ENCODE measurements around the gene SLC9A3. TPM values are rescaled to one million over a fixed set of nuclear protein-coding genes. Genes with fewer than 3 reads are reported as not detected.
A peak's percentile ranks its signal among the peaks of the same experiment; 100 is the strongest.

Gene SLC9A3
- total RNA-seq, 1 donor from 2014 or later: 6.4 TPM

GRCh38 chr5:431001-431710, 93.1 kb downstream of the SLC9A3 start:
- Mint-ChIP-seq H3K9me3 (peaks cover 3% of the 10 kb centered on the region), H3K27me3 (no peaks in the 10 kb centered on the region), H3K36me3 (peaks cover 4% of the 10 kb centered on the region), H3K4me3 (no peak overlapping the region), H3K27ac (no peak overlapping the region), H3K4me1 (ENCODE audit: unreplicated experiment) (peaks cover 18% of the 10 kb centered on the region)
- no peak for DNase-seq (ENCODE audit: extremely low spot score, unreplicated experiment)
- TF ChIP-seq, protein P1, sequence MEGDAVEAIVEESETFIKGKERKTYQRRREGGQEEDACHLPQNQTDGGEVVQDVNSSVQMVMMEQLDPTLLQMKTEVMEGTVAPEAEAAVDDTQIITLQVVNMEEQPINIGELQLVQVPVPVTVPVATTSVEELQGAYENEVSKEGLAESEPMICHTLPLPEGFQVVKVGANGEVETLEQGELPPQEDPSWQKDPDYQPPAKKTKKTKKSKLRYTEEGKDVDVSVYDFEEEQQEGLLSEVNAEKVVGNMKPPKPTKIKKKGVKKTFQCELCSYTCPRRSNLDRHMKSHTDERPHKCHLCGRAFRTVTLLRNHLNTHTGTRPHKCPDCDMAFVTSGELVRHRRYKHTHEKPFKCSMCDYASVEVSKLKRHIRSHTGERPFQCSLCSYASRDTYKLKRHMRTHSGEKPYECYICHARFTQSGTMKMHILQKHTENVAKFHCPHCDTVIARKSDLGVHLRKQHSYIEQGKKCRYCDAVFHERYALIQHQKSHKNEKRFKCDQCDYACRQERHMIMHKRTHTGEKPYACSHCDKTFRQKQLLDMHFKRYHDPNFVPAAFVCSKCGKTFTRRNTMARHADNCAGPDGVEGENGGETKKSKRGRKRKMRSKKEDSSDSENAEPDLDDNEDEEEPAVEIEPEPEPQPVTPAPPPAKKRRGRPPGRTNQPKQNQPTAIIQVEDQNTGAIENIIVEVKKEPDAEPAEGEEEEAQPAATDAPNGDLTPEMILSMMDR (conservative IDR thresholded peaks at IDR 0.05): peak; percentile 85

DNA sequence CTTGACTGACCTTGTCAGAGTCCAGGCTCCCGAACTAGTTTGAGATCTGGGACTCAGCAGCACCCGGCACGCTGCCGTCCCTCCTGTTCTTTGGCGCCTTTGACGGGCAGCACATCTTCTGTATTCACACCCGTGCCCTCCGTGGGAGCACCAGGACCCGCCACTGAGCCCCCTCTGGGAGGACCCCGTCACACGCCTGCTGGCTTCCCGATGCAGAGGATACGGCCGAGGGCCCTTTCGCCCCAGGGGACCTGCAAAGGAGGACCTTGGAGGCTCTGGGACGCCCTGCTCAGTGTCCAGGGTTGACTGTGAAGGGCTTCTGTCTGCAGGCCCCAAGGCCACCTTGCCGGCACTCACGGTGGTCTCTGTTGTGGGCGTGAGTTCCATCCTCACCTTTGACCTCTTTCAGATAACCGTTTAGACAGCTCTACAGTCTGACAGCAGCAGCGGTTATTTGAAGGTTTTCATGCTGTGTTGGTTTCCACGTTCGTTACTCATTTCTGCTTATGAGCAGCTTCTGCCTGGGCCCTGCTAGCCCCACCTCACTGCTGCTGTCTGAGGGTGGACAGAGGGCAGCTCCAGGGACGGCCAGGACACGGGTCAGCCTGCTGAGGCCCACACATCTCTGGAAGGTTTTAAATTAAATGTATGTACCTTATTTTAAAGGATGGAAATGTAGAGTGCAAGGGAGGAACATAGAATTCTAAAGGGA, 93.9 kb downstream of the SLC9A3 start:
- DNase-seq (ENCODE audit: extremely low spot score, unreplicated experiment): peak; percentile 64
- TF ChIP-seq, protein P1 (conservative IDR thresholded peaks at IDR 0.05): no peak
- H3K4me1 Mint-ChIP-seq (ENCODE audit: unreplicated experiment): peaks cover 18% of the 10 kb centered on the region
- H3K9me3 Mint-ChIP-seq: peaks cover 6% of the 10 kb centered on the region
- H3K36me3 Mint-ChIP-seq: peaks cover 4% of the 10 kb centered on the region
- H3K4me3 Mint-ChIP-seq: no peak overlapping the region
- H3K27me3 Mint-ChIP-seq: no peaks in the 10 kb centered on the region
- no peak overlapping the region for H3K27ac Mint-ChIP-seq

DNA sequence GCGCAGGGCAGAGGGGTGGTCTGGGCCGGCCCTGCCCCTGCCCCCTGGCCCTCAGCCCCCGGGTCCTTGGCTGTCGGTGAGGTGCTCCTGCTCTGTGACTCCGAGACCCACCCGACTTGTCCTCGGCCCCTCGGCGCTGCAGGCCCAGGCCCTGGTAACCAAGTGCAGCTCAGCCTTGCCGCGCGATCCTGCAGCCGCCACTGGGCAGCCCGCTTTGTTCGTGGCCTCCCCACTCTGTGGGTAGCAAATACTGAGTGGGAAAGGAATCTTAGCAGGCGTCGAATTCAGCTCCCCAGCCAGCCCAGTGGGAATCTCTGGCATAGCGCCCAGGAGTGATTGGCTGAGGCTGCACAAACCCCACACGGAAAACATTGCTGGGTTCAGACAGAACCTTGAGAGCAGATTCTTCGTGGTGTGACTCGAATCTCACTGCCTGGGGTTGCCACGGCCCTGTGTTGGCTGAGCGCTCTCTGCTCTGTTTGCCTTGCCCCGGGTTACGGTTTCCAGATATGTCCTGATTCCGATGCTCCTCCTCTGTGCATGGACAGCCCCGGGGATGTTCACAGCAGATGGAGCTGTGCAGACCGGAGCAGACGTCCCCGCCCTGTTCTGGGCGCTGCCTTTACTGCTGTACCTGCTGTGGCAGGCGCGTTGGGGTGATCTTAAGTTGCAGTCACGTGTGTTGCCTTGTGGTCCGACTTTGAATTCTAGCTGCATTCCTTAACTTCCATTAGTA, 94.6 kb downstream of the SLC9A3 start:
- peak; percentile 66 for DNase-seq (ENCODE audit: extremely low spot score, unreplicated experiment)
- TF ChIP-seq, protein P1 (conservative IDR thresholded peaks at IDR 0.05): no peak
- Mint-ChIP-seq H3K36me3 (peaks cover 4% of the 10 kb centered on the region), H3K9me3 (peaks cover 6% of the 10 kb centered on the region), H3K27me3 (no peaks in the 10 kb centered on the region), H3K27ac (no peak overlapping the region), H3K4me1 (ENCODE audit: unreplicated experiment) (peaks cover 18% of the 10 kb centered on the region), H3K4me3 (no peak overlapping the region)

- peaks cover 18% of the 10 kb centered on the region for H3K4me1 Mint-ChIP-seq (ENCODE audit: unreplicated experiment)
- H3K9me3 Mint-ChIP-seq: peaks cover 6% of the 10 kb centered on the region
- no peak overlapping the region for H3K4me3 Mint-ChIP-seq
- peak; percentile 64 for DNase-seq (ENCODE audit: extremely low spot score, unreplicated experiment)
- no peak overlapping the region for H3K27ac Mint-ChIP-seq
- TF ChIP-seq, protein P1 (conservative IDR thresholded peaks at IDR 0.05): no peak
- H3K27me3 Mint-ChIP-seq: no peaks in the 10 kb centered on the region
- peaks cover 4% of the 10 kb centered on the region for H3K36me3 Mint-ChIP-seq
Measured at GRCh38 chr5:428754-429452, 95.3 kb downstream of the SLC9A3 start.

DNA sequence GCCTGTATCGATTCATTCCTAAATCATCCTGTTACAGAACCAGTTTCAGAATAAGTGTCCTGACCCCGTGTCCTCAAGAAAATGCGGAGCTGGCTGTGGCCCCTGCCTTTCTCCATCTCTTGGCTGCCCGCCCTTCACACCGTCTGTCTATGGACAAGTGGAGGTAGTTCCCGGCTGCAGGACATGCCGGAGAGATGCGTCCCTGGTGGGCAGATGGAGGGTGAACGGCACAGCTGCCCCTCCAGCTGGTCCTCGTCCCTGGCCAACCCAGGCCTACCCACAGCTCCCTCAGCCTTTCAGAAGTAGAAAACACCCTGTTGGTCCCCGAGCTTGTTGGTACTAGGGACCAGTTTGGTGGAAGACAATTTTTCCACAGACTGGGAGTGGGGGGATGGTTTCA, 96.0 kb downstream of the SLC9A3 start:
- Mint-ChIP-seq H3K4me3 (no peak overlapping the region), H3K4me1 (ENCODE audit: unreplicated experiment) (peaks cover 22% of the 10 kb centered on the region), H3K36me3 (peaks cover 4% of the 10 kb centered on the region), H3K27me3 (no peaks in the 10 kb centered on the region), H3K9me3 (peaks cover 6% of the 10 kb centered on the region), H3K27ac (no peak overlapping the region)
- TF ChIP-seq, protein P1 (conservative IDR thresholded peaks at IDR 0.05): no peak
- peak; percentile 56 for DNase-seq (ENCODE audit: extremely low spot score, unreplicated experiment)

Data from type B pancreatic cell (in vitro differentiated cells).